ENCODE results near the gene SUB1. TPM values are rescaled to one million over a fixed set of nuclear protein-coding genes. Genes with fewer than 3 reads are reported as not detected.

SUB1 gene
- total and polyA plus RNA-seq, 4 donors = 126 to 234 (median 155) TPM

DNA sequence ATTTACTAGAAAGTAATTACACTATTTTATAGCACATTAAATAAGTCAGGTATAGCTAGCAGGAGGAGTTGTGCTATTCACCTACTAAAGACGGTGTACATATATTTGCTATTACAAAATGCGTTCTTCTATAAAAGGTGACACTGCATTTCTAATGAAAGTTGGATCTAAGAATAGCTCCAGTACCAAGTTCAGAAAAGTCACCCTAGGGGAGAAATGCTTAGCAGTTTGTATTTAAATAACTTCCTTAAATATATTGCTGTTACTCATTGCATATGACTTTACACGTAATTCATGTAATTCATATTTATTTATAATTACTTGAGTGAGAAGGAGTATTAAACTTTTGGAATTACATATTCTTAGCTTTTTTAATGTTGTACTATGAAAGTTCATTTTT is 7.0 kb upstream of the SUB1 start:
- Histone ChIP-seq H3K27ac (ENCODE audit: low read depth in 1 of 2, low read length in 1 of 2) (no peak overlapping the region), H3K27me3 (ENCODE audit: control insufficient read depth in 3 of 3, insufficient read depth in 3 of 3, low read length in 2 of 3) (no peaks in the 10 kb centered on the region), H3K9me3 (ENCODE audit: control insufficient read depth in 4 of 4, insufficient read depth in 3 of 4, low read length in 3 of 4) (peaks cover 0 to 3% (median 0%) of the 10 kb centered on the region in 4 donors), H3K4me3 (no peak overlapping the region), H3K9ac (ENCODE audit: insufficient read depth in 1 of 2, low read length in 2 of 2) (no peak overlapping the region), H3K4me1 (ENCODE audit: control insufficient read depth in 5 of 5, insufficient read depth in 5 of 5, low read length in 5 of 5) (no peaks in the 10 kb centered on the region), H3K36me3 (ENCODE audit: control insufficient read depth in 4 of 4, insufficient read depth in 4 of 4, low read length in 4 of 4) (no peaks in the 10 kb centered on the region)
- no peak for ATAC-seq (ENCODE audit: insufficient read depth, low FRiP score)
- no peak for DNase-seq
- TF ChIP-seq, protein P1, sequence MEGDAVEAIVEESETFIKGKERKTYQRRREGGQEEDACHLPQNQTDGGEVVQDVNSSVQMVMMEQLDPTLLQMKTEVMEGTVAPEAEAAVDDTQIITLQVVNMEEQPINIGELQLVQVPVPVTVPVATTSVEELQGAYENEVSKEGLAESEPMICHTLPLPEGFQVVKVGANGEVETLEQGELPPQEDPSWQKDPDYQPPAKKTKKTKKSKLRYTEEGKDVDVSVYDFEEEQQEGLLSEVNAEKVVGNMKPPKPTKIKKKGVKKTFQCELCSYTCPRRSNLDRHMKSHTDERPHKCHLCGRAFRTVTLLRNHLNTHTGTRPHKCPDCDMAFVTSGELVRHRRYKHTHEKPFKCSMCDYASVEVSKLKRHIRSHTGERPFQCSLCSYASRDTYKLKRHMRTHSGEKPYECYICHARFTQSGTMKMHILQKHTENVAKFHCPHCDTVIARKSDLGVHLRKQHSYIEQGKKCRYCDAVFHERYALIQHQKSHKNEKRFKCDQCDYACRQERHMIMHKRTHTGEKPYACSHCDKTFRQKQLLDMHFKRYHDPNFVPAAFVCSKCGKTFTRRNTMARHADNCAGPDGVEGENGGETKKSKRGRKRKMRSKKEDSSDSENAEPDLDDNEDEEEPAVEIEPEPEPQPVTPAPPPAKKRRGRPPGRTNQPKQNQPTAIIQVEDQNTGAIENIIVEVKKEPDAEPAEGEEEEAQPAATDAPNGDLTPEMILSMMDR (IDR thresholded peaks at IDR 0.05; ENCODE audit: control extremely low read depth, extremely low read depth) = no peak
- WGBS, 2 donors = 58 to 79% methylated on average over 3 of the region's 3 CpGs

GRCh38 chr5:32578764-32579163 is 6.6 kb upstream of the SUB1 start:
- H3K4me3 ChIP-seq = no peak overlapping the region
- no peak overlapping the region for H3K9ac ChIP-seq (ENCODE audit: insufficient read depth in 1 of 2, low read length in 2 of 2)
- ATAC-seq (ENCODE audit: insufficient read depth, low FRiP score) (no peak), DNase-seq (no peak)
- H3K27me3 ChIP-seq (ENCODE audit: control insufficient read depth in 3 of 3, insufficient read depth in 3 of 3, low read length in 2 of 3) = no peaks in the 10 kb centered on the region
- WGBS, 2 donors = 94 to 97% methylated on average over 3 of the region's 3 CpGs
- H3K4me1 ChIP-seq (ENCODE audit: control insufficient read depth in 5 of 5, insufficient read depth in 5 of 5, low read length in 5 of 5) = no peaks in the 10 kb centered on the region
- H3K36me3 ChIP-seq (ENCODE audit: control insufficient read depth in 4 of 4, insufficient read depth in 4 of 4, low read length in 4 of 4) = no peaks in the 10 kb centered on the region
- TF ChIP-seq, protein P1 (IDR thresholded peaks at IDR 0.05; ENCODE audit: control extremely low read depth, extremely low read depth) = no peak
- H3K9me3 ChIP-seq (ENCODE audit: control insufficient read depth in 4 of 4, insufficient read depth in 3 of 4, low read length in 3 of 4) = peaks cover 0 to 3% (median 0%) of the 10 kb centered on the region in 4 donors
- no peak overlapping the region for H3K27ac ChIP-seq (ENCODE audit: low read depth in 1 of 2, low read length in 1 of 2)

GRCh38 chr5:32581010-32581785 is 4.2 kb upstream of the SUB1 start:
- Histone ChIP-seq H3K9ac (ENCODE audit: insufficient read depth in 1 of 2, low read length in 2 of 2) (no peak overlapping the region), H3K36me3 (ENCODE audit: control insufficient read depth in 4 of 4, insufficient read depth in 4 of 4, low read length in 4 of 4) (no peaks in the 10 kb centered on the region), H3K4me1 (ENCODE audit: control insufficient read depth in 5 of 5, insufficient read depth in 5 of 5, low read length in 5 of 5) (no peaks in the 10 kb centered on the region), H3K9me3 (ENCODE audit: control insufficient read depth in 4 of 4, insufficient read depth in 3 of 4, low read length in 3 of 4) (peaks cover 0 to 3% (median 3%) of the 10 kb centered on the region in 4 donors), H3K4me3 (no peak overlapping the region), H3K27me3 (ENCODE audit: control insufficient read depth in 3 of 3, insufficient read depth in 3 of 3, low read length in 2 of 3) (no peaks in the 10 kb centered on the region), H3K27ac (ENCODE audit: low read depth in 1 of 2, low read length in 1 of 2) (no peak overlapping the region)
- no peak for DNase-seq
- 72 to 79% methylated on average over 12 of the region's 12 CpGs for WGBS, 2 donors
- TF ChIP-seq, protein P1 (IDR thresholded peaks at IDR 0.05; ENCODE audit: control extremely low read depth, extremely low read depth) = no peak
- ATAC-seq (ENCODE audit: insufficient read depth, low FRiP score) = no peak

Measured in lung (tissue), 12 donors.